ENCODE measurements around the gene L1CAM. TPM values are rescaled to one million over a fixed set of nuclear protein-coding genes. Genes with fewer than 3 reads are reported as not detected.

L1CAM gene
- total and polyA plus RNA-seq, 2 donors (not counting 1 experiment from before 2014, with no cell fraction given) = 9.4 to 19.9 TPM

DNA sequence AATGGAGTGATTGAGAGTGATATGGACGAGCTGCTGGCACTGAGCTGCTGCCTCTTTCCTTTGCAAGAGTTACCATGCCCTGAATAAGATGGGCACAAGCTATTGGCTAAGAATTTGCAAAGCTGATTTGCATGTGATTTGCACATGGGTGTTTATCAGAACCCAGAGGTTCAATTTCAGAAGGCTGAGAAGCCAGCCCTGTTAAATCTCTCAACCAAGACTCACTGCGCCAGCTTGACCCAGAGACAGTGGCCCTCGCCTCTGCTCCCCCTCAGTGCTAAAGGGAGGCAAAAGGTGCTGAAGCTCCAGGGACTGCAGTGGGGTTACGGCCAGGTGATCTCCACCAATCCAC is 39.4 kb upstream of the L1CAM start:
- Mint-ChIP-seq H3K27ac (peak overlapping the region; percentile 98), H3K4me1 (peaks cover 46% of the 10 kb centered on the region), H3K27me3 (no peaks in the 10 kb centered on the region), H3K9me3 (ENCODE audit: insufficient read depth) (no peaks in the 10 kb centered on the region), H3K4me3 (peak overlapping the region; percentile 96)
- ChIA-PET CTCF (interaction anchor here (1.0 to 13.1 kb wide), 9 partner anchors 8 to 611 kb away, joined by 3 to 325 read pairs (median 5); partner anchors contain the start of genes HCFC1, IDH3G, NAA10 and RENBP), POLR2A (interaction anchor here (1.0 to 5.2 kb wide), 8 partner anchors 10 to 487 kb away, joined by 3 to 58 read pairs (median 7); partner anchors contain the start of genes HCFC1, IDH3G, L1CAM and NAA10)
- intact Hi-C loops (cut with micrococcal nuclease) = loop anchor here (1.0 to 5.0 kb wide), 3 partner anchors 22 to 201 kb away; partner anchors contain the start of genes ABCD1, BCAP31 and L1CAM
- H3K27ac ChIP-seq (ENCODE audit: low read length in 2 of 2) = peak overlapping the region; percentile 88 to 96
- H3K9ac ChIP-seq (ENCODE audit: low read length) = peak overlapping the region; percentile 96
- 0% methylated on average over 1 of the region's 4 CpGs for WGBS (ENCODE audit: insufficient coverage)
- H4K20me1 ChIP-seq (ENCODE audit: control insufficient read depth, insufficient read depth, low read length, poor library complexity, severe bottlenecking) = peaks cover 31% of the 10 kb centered on the region
- no peak for TF ChIP-seq CTCF (IDR thresholded peaks at IDR 0.05)
- no peak for TF ChIP-seq EZH2 (IDR thresholded peaks at IDR 0.05; ENCODE audit: borderline replicate concordance, insufficient read depth, low read depth, low read length, poor library complexity, severe bottlenecking)
- peaks cover 40% of the 10 kb centered on the region for H3K79me2 ChIP-seq (ENCODE audit: control insufficient read depth, insufficient read depth, low read length)
- peak overlapping the region; percentile 98 for H3K4me2 ChIP-seq (replicated peaks; ENCODE audit: low read depth, low read length, poor library complexity, severe bottlenecking)
- peaks cover 0 to 18% of the 10 kb centered on the region in 2 experiments for H3K36me3 ChIP-seq (replicated peaks in 1 of 2; ENCODE audit: control extremely low read depth in 1 of 2, control insufficient read depth in 1 of 2, extremely low read depth in 1 of 2, insufficient read depth in 2 of 2, low read length in 1 of 2)
- peak overlapping the region; percentile 65 to 88 (median 73) for H3K4me3 ChIP-seq (ENCODE audit: control extremely low read depth in 1 of 5, extremely low read depth in 1 of 5, insufficient read depth in 1 of 5, low read depth in 2 of 5, low read length in 4 of 5)
- H3K4me1 ChIP-seq (ENCODE audit: control insufficient read depth in 2 of 2, insufficient read depth in 2 of 2, low read length in 2 of 2) = peaks cover 43 to 61% of the 10 kb centered on the region in 2 donors
- H3K27me3 ChIP-seq (replicated peaks in 1 of 4; ENCODE audit: control extremely low read depth in 1 of 4, control insufficient read depth in 3 of 4, insufficient read depth in 4 of 4, low read length in 3 of 4) = no peaks in the 10 kb centered on the region
- ATAC-seq (ENCODE audit: low read depth) = no peak
- H2AFZ ChIP-seq (ENCODE audit: insufficient read depth, low read depth, low read length, poor library complexity, severe bottlenecking) = no peak overlapping the region
- no peaks in the 10 kb centered on the region for H3K9me3 ChIP-seq (ENCODE audit: control extremely low read depth in 1 of 3, control insufficient read depth in 2 of 3, insufficient read depth in 1 of 3, low read length in 2 of 3)
- peak; percentile 65 for DNase-seq
